ENCODE results near the gene PLAAT4.

- TF ChIP-seq POLR2A (IDR thresholded peaks at IDR 0.05) = no peak
- TF ChIP-seq CTCF (IDR thresholded peaks at IDR 0.05) = no peak
These were observed 33.0 kb downstream of the PLAAT4 start for GRCh38 chr11:63569570-63569969.

Data from ovary (tissue), 3 donors.